Sigmoid colon (tissue), 4 donors: Measurements from ENCODE around the gene LDLRAD4.

Source experiments
- POLR2A ChIP-seq, 2 donors: fragments of 450-650 bp; IDR thresholded peaks; one replicate each; pipeline ENCODE4 v1.6.1; 2016; ENCODE audit warnings: antibody characterized with exemption in 2 of 2, mild to moderate bottlenecking in 2 of 2, moderate library complexity in 2 of 2
- POLR2AphosphoS5 ChIP-seq, 4 donors: sonication (generic); formaldehyde crosslinking; IDR thresholded peaks; one replicate each; pipeline ENCODE4 v1.6.1; 2017; ENCODE audit warnings: antibody characterized with exemption in 4 of 4

DNA sequence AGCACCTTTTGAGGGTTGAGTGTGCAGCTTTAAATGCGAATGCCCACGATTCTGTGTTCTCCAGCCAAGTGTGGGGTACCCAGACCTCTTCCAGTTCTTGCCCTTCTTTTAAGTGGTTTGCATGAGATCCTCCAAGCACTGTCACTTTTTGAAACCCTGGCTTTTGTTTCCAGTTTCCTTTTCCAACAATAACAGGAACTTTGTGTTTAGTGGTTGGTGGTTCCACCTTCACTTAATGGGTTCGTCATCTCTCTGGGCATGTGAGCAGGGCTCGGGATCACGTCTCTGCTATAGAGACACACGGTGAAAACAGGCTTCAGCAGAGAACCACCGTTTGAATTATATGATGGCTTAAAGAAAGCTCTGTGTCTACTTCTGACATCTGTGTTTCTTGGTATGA, 197.6 kb downstream of the LDLRAD4 start:
- TF ChIP-seq POLR2A (IDR thresholded peaks at IDR 0.05) (no peak), POLR2AphosphoS5 (IDR thresholded peaks at IDR 0.05) (no peak)
